ENCODE results near the gene SNRPA. TPM values are rescaled to one million over a fixed set of nuclear protein-coding genes. Genes with fewer than 3 reads are reported as not detected.
A peak's percentile ranks its signal among the peaks of the same experiment; 100 is the strongest.

Gene SNRPA
- 10 to 100 TPM; 43.2 to 60.1 (median 54.0) TPM for total RNA-seq
- 10 to 100 TPM; 19.2 to 76.1 (median 37.2) TPM for polyA plus RNA-seq

- intact Hi-C loops (cut with DNase I): loop anchor here (1.0 to 2.0 kb wide), 2 partner anchors 33 to 48 kb away; partner anchors contain the start of gene EGLN2
- Histone ChIP-seq H3K9me3 (no peaks in the 10 kb centered on the region), H3K4me1 (peaks cover 0 to 64% (median 51%) of the 10 kb centered on the region in 4 donors), H3K27me3 (no peaks in the 10 kb centered on the region), H3K4me3 (peak within 1 kb of the TSS; percentile 64 to 73 (median 71)), H3K36me3 (peaks cover 0 to 4% (median 0%) of the 10 kb centered on the region in 4 donors), H3K27ac (peak within 1 kb of the TSS; percentile 86 to 96 (median 94))
- DNase-seq: peak; percentile 99
- WGBS, 2 donors: 0% methylated on average over 46 of the region's 46 CpGs
- TF ChIP-seq POLR2AphosphoS5 (IDR thresholded peaks at IDR 0.05) (peak; percentile 88 to 96 (median 96)), CTCF (IDR thresholded peaks at IDR 0.05) (no peak), EP300 (IDR thresholded peaks at IDR 0.05) (no peak), POLR2A (IDR thresholded peaks at IDR 0.05) (peak; percentile 72 to 90)
Observed at GRCh38 chr19:40750874-40751537, at the start of gene SNRPA. Gene SNRPA, plus strand, starts transcription at chr19:40751203. Its CDS starts 206 bp downstream, at chr19:40751409.

- WGBS, 2 donors: 94 to 97% methylated on average over 6 of the region's 6 CpGs
- no peaks in the 10 kb centered on the region for H3K9me3 ChIP-seq
- DNase-seq: no peak
- TF ChIP-seq POLR2AphosphoS5 (IDR thresholded peaks at IDR 0.05) (no peak), EP300 (IDR thresholded peaks at IDR 0.05) (no peak), POLR2A (IDR thresholded peaks at IDR 0.05) (no peak), CTCF (IDR thresholded peaks at IDR 0.05) (no peak)
- no peaks in the 10 kb centered on the region for H3K27me3 ChIP-seq
- intact Hi-C loops (cut with DNase I): loop anchor here (2.0 kb wide), 1 partner anchor 39 kb away; no protein-coding TSS in a partner anchor
- peaks cover 14 to 87% (median 31%) of the 10 kb centered on the region in 4 donors for H3K36me3 ChIP-seq
- H3K27ac ChIP-seq: peak overlapping the region in 3 of 4 donors; percentile 69 to 75 (median 73)
- H3K4me3 ChIP-seq: no peak overlapping the region
- peaks cover 0 to 19% (median 10%) of the 10 kb centered on the region in 4 donors for H3K4me1 ChIP-seq
Observed at GRCh38 chr19:40701758-40702157, 49.2 kb upstream of the SNRPA start.

GRCh38 chr19:40702337-40703012 is 48.5 kb upstream of the SNRPA start:
- peak; percentile 58 to 75 (median 70) for TF ChIP-seq CTCF (IDR thresholded peaks at IDR 0.05)
- no peak for TF ChIP-seq POLR2A (IDR thresholded peaks at IDR 0.05)
- TF ChIP-seq EP300 (IDR thresholded peaks at IDR 0.05): no peak
- intact Hi-C loops (cut with DNase I): loop anchor here (2.0 kb wide), 1 partner anchor 40 kb away; no protein-coding TSS in a partner anchor
- 73 to 82% methylated on average over 18 of the region's 18 CpGs for WGBS, 2 donors
- Histone ChIP-seq H3K4me3 (no peak overlapping the region), H3K27ac (peak overlapping the region; percentile 6 to 75 (median 71)), H3K36me3 (peaks cover 14 to 87% (median 31%) of the 10 kb centered on the region in 4 donors), H3K9me3 (no peaks in the 10 kb centered on the region), H3K27me3 (no peaks in the 10 kb centered on the region), H3K4me1 (peaks cover 0 to 19% (median 10%) of the 10 kb centered on the region in 4 donors)
- peak; percentile 84 for DNase-seq

DNA sequence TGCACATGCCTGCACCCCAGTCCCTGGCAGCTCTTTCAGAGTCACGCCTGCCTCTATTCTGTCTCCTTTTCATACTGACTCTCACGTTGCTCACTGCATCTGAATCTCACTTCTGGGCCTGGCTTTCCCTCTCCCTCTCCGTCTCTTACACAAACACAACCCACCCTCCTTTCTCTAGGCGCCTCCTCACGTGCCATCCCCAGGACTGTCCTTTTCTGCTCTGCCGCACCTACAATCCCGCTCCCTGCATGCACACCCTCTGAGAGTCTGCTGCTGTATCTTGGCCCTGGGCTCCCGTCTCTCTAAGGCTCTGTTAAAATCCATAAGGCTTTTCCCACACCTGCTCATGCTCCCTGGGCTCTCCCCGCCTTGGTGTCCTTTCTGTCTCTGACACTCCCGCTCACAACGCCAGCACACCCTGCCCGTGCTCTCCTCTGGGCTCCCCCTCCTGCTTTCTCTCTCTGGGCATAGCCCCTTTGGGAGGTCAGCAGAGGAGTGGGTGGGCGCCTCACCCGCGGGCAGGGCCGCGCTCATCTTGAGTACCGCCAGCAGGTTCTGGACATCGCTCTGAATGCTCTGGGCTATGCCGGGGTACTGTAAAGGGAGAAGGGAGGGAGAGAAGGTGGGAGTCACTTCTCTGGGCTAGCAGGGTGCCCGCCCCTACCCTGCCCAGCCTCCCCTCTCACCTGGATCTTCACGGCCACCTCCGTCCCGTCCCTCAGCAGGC is 47.8 kb upstream of the SNRPA start:
- Histone ChIP-seq H3K9me3 (no peaks in the 10 kb centered on the region), H3K4me1 (peaks cover 0 to 19% (median 10%) of the 10 kb centered on the region in 4 donors), H3K27me3 (no peaks in the 10 kb centered on the region), H3K36me3 (peaks cover 18 to 90% (median 35%) of the 10 kb centered on the region in 4 donors), H3K4me3 (no peak overlapping the region), H3K27ac (peak overlapping the region; percentile 6 to 75 (median 71))
- 93 to 95% methylated on average over 24 of the region's 24 CpGs for WGBS, 2 donors
- TF ChIP-seq POLR2A (IDR thresholded peaks at IDR 0.05) (no peak), CTCF (IDR thresholded peaks at IDR 0.05) (no peak), POLR2AphosphoS5 (IDR thresholded peaks at IDR 0.05) (no peak), EP300 (IDR thresholded peaks at IDR 0.05) (no peak)
- intact Hi-C loops (cut with DNase I): loop anchor here (2.0 kb wide), 1 partner anchor 40 kb away; no protein-coding TSS in a partner anchor
- no peak for DNase-seq
